ENCODE results near the gene RAB11B. TPM values are rescaled to one million over a fixed set of nuclear protein-coding genes. Genes with fewer than 3 reads are reported as not detected.

RAB11B gene
- total and polyA plus RNA-seq, 9 of the 15 experiments (the other 6 are each of a cell fraction or from before 2014, with no cell fraction given), result 0.74 to 71.0 (median 13.8) TPM

DNA sequence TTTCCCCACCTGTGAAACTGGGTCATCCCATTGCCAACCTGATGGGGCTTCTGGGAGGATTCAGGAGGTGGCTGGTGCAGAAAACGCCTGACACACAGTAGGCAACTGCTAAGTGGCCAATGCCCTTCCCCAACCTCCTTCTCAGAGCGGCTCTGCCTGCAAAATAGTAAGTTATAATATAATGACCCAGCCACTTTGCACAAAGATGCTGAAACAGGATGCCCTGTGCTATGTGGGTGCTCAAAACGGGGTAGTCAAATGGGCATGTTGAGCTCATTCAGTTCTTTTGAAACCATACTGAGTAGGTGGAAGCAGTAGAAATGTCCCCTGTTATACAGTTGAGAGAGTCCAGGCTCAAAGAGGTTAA lies 23.5 kb downstream of the RAB11B start:
- Histone ChIP-seq H3K79me2 (ENCODE audit: control insufficient read depth, insufficient read depth, low read length) (no peaks in the 10 kb centered on the region), H3K27me3 (ENCODE audit: control insufficient read depth in 2 of 2, insufficient read depth in 2 of 2, low read length in 2 of 2) (no peaks in the 10 kb centered on the region), H3K27ac (ENCODE audit: extremely low read depth, low read depth, low read length) (no peak overlapping the region), H4K20me1 (replicated peaks; ENCODE audit: control insufficient read depth, insufficient read depth, low read length) (0 out of 2 replicates have a peak, but pooled peaks cover 3% of the 10 kb centered on the region), H3K9me3 (replicated peaks; ENCODE audit: control insufficient read depth, insufficient read depth, low read depth, low read length) (no peaks in the 10 kb centered on the region), H3K4me3 (peak overlapping the region; percentile 53), H2AFZ (ENCODE audit: low read depth, low read length) (peak overlapping the region; percentile 78), H3K9ac (ENCODE audit: insufficient read depth in 1 of 2, low read depth in 2 of 2, low read length in 2 of 2) (peak overlapping the region; percentile 37 to 92; a peak in 3 of 4 replicates), H3K36me3 (ENCODE audit: control insufficient read depth, insufficient read depth, low read length) (no peaks in the 10 kb centered on the region), H3K9me1 (ENCODE audit: control insufficient read depth, insufficient read depth, low read length) (no peaks in the 10 kb centered on the region), H3K4me1 (replicated peaks in 1 of 2; ENCODE audit: control insufficient read depth in 2 of 2, insufficient read depth in 2 of 2, low read length in 2 of 2) (peaks cover 26 to 43% of the 10 kb centered on the region in 2 experiments), H3K4me2 (ENCODE audit: insufficient read depth, low read length) (peak overlapping the region; percentile 71)
- TF ChIP-seq, protein P1, sequence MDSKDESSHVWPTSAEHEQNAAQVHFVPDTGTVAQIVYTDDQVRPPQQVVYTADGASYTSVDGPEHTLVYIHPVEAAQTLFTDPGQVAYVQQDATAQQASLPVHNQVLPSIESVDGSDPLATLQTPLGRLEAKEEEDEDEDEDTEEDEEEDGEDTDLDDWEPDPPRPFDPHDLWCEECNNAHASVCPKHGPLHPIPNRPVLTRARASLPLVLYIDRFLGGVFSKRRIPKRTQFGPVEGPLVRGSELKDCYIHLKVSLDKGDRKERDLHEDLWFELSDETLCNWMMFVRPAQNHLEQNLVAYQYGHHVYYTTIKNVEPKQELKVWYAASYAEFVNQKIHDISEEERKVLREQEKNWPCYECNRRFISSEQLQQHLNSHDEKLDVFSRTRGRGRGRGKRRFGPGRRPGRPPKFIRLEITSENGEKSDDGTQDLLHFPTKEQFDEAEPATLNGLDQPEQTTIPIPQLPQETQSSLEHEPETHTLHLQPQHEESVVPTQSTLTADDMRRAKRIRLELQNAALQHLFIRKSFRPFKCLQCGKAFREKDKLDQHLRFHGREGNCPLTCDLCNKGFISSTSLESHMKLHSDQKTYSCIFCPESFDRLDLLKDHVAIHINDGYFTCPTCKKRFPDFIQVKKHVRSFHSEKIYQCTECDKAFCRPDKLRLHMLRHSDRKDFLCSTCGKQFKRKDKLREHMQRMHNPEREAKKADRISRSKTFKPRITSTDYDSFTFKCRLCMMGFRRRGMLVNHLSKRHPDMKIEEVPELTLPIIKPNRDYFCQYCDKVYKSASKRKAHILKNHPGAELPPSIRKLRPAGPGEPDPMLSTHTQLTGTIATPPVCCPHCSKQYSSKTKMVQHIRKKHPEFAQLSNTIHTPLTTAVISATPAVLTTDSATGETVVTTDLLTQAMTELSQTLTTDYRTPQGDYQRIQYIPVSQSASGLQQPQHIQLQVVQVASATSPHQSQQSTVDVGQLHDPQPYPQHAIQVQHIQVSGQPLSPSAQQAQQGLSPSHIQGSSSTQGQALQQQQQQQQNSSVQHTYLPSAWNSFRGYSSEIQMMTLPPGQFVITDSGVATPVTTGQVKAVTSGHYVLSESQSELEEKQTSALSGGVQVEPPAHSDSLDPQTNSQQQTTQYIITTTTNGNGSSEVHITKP (IDR thresholded peaks at IDR 0.05; ENCODE audit: partially characterized antibody), result peak; percentile 21
- peak; percentile 32; the same call in 1 of the 2 replicates for TF ChIP-seq ZC3H4 (CRISPR knock-in tag; IDR thresholded peaks at IDR 0.05; ENCODE audit: borderline replicate concordance)
- no peak for TF ChIP-seq RCOR1 (IDR thresholded peaks at IDR 0.05; ENCODE audit: borderline replicate concordance in 1 of 2, low read depth in 2 of 2, low read length in 2 of 2)
- TF ChIP-seq ZFX (CRISPR knock-in tag; IDR thresholded peaks at IDR 0.05), result peak; percentile 3; the same call in 1 of the 2 replicates
- ChIA-PET POLR2A (interaction anchor here (0.6 to 1.4 kb wide), 9 partner anchors 11 to 93 kb away, joined by 3 to 5 read pairs (median 4); partner anchors contain the start of genes HNRNPM, NDUFA7, RAB11B and RPS28), CTCF (ENCODE audit: low intra/inter-chr PET ratio) (interaction anchor here (1.0 kb wide), 1 partner anchor 167 kb away, joined by 3 read pairs; no protein-coding TSS in a partner anchor)
- ATAC-seq (no peak), FAIRE-seq (no peak), DNase-seq (ENCODE audit: extremely low read depth in 1 of 4, low spot score in 3 of 4) (no peak)
- in situ Hi-C loops (cut with MboI) (no loop called here), intact Hi-C loops (cut with micrococcal nuclease) (loop anchor here (5.0 to 10.0 kb wide), 2 partner anchors 99 to 161 kb away; partner anchors contain the start of genes MYO1F and ZNF414)
- WGBS (ENCODE audit: insufficient coverage, low coverage, missing lambda C conversion rate), result 11% methylated on average over 3 of the region's 3 CpGs
- BruUV-seq (replicated peaks), result no TSS peak

Measured in K562 (cell line).